Hematopoietic multipotent progenitor cell treated with erythropoietin and hydrocortisone succinate and interleukin-3 and kit ligand, for 15 days (in vitro differentiated cells): ENCODE measurements around the gene WNT4.

Experiments used
- DNase-seq: peaks from one replicate; pipeline ENCODE4 v3.0.0-alpha.2; 2015; ENCODE audit warnings: low spot score

Gene WNT4

GRCh38 chr1:22129501-22130117 is 13.3 kb downstream of the WNT4 start:
- DNase-seq: no peak

- DNase-seq: no peak
These were observed 14.5 kb downstream of the WNT4 start for GRCh38 chr1:22128392-22128791.

- DNase-seq: no peak
These were observed 15.2 kb downstream of the WNT4 start for GRCh38 chr1:22127731-22128130.

- no peak for DNase-seq
These were observed 15.6 kb downstream of the WNT4 start for GRCh38 chr1:22127248-22127647.

GRCh38 chr1:22126531-22126930 is 16.4 kb downstream of the WNT4 start:
- no peak for DNase-seq

GRCh38 chr1:22124592-22125229 is 18.2 kb downstream of the WNT4 start:
- no peak for DNase-seq

GRCh38 chr1:22123901-22124404 is 18.9 kb downstream of the WNT4 start:
- DNase-seq: no peak

- no peak for DNase-seq
These were observed 19.9 kb downstream of the WNT4 start for GRCh38 chr1:22123071-22123390.

GRCh38 chr1:22122273-22123070 is 20.4 kb downstream of the WNT4 start:
- DNase-seq: no peak

GRCh38 chr1:22121421-22121911 is 21.4 kb downstream of the WNT4 start:
- DNase-seq: no peak

- no peak for DNase-seq
These were observed 22.5 kb downstream of the WNT4 start for GRCh38 chr1:22120469-22120790.

GRCh38 chr1:22119626-22120468 is 23.1 kb downstream of the WNT4 start:
- DNase-seq: no peak

- no peak for DNase-seq
These were observed 24.5 kb downstream of the WNT4 start for GRCh38 chr1:22118291-22118992.

- no peak for DNase-seq
These were observed 25.0 kb downstream of the WNT4 start for GRCh38 chr1:22117851-22118250.

- no peak for DNase-seq
These were observed 25.7 kb downstream of the WNT4 start for GRCh38 chr1:22117238-22117637.

- no peak for DNase-seq
These were observed 27.6 kb downstream of the WNT4 start for GRCh38 chr1:22115286-22115685.

GRCh38 chr1:22114083-22115012 is 28.5 kb downstream of the WNT4 start:
- no peak for DNase-seq

GRCh38 chr1:22112554-22112953 is 30.3 kb downstream of the WNT4 start:
- DNase-seq: no peak

GRCh38 chr1:22111620-22112019 is 31.3 kb downstream of the WNT4 start:
- DNase-seq: no peak

- DNase-seq: no peak
These were observed 31.8 kb downstream of the WNT4 start for GRCh38 chr1:22111115-22111514.

GRCh38 chr1:22110016-22110415 is 32.9 kb downstream of the WNT4 start:
- no peak for DNase-seq
